Suprapubic skin (tissue), 4 donors: ENCODE data around the gene MALT1.

ENCODE experiments used
- EP300 ChIP-seq: sonication (generic); formaldehyde crosslinking; IDR thresholded peaks from one replicate; pipeline ENCODE4 v1.6.1; 2017; ENCODE audit warnings: antibody characterized with exemption
- POLR2A ChIP-seq, 2 donors: fragments of 450-650 bp; IDR thresholded peaks; one replicate each; pipeline ENCODE4 v1.6.1; 2017; ENCODE audit warnings: antibody characterized with exemption in 2 of 2, mild to moderate bottlenecking in 2 of 2, moderate library complexity in 2 of 2
- POLR2AphosphoS5 ChIP-seq, 3 donors: sonication (generic); formaldehyde crosslinking; IDR thresholded peaks; one replicate each; pipeline ENCODE4 v1.6.1; 2017; ENCODE audit warnings: antibody characterized with exemption in 3 of 3
- TF ChIP-seq, protein P1 (sequence below), 2 donors: fragments of 200-600 bp in 1 of 2; fragments of 450-650 bp in 1 of 2; sonication (generic) in 1 of 2; IDR thresholded peaks; one replicate each; pipeline ENCODE4 v1.5.1; 2016 to 2019; ENCODE audit warnings: antibody characterized with exemption in 2 of 2, mild to moderate bottlenecking in 1 of 2, moderate library complexity in 1 of 2

DNA sequence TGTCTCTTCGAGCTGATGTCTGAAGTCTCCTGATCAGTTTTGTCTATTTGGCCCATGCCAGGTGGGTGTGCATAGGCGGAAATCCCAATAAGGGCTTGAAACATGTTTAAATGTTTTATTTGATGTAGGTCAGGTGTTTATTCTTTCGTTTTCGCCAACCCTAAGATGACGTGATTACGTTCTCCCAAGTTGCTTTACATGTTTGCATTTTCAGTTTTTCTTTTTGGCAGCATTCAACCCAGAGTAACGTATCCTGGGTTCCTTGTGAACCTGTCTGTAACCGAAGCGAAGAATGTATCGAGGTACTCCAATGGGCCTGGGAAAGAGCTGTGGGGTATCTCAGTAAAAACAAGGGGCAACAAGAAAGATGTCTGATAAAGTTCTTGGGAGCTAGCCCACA is 45.4 kb upstream of the MALT1 start:
- TF ChIP-seq POLR2AphosphoS5 (IDR thresholded peaks at IDR 0.05) (no peak), EP300 (no peak), POLR2A (IDR thresholded peaks at IDR 0.05) (no peak)
- TF ChIP-seq, protein P1, sequence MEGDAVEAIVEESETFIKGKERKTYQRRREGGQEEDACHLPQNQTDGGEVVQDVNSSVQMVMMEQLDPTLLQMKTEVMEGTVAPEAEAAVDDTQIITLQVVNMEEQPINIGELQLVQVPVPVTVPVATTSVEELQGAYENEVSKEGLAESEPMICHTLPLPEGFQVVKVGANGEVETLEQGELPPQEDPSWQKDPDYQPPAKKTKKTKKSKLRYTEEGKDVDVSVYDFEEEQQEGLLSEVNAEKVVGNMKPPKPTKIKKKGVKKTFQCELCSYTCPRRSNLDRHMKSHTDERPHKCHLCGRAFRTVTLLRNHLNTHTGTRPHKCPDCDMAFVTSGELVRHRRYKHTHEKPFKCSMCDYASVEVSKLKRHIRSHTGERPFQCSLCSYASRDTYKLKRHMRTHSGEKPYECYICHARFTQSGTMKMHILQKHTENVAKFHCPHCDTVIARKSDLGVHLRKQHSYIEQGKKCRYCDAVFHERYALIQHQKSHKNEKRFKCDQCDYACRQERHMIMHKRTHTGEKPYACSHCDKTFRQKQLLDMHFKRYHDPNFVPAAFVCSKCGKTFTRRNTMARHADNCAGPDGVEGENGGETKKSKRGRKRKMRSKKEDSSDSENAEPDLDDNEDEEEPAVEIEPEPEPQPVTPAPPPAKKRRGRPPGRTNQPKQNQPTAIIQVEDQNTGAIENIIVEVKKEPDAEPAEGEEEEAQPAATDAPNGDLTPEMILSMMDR (IDR thresholded peaks at IDR 0.05): no peak
